ENCODE measurements around the gene RPA1.

DNA sequence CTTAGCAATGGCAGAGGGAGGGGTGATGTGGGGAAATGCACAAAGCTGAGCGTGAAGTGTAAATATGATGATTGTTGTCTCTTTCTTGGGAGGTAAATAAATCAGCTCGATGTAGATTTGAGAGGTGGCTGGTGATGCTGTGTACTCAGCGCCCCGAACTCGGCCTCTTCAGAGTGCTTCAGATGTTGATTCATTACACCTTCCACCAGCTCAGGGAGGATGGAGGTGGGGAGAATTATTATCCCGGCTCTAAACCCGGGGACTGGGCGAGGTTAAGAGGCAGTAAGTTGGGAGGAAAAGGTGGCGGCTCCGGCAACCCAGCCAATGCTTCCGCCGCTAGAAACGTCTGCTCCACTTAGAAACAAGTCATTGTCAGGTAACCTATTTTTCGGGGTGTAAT, 86.5 kb downstream of the RPA1 start:
- no peak for TF ChIP-seq CTCF (IDR thresholded peaks at IDR 0.05)
- TF ChIP-seq POLR2A (IDR thresholded peaks at IDR 0.05) = no peak
